ENCODE results near the gene FAM81B.

GRCh38 chr5:95426227-95426626 lies 35.1 kb downstream of the FAM81B start:
- TF ChIP-seq CTCF (IDR thresholded peaks at IDR 0.05) (no peak), POLR2A (IDR thresholded peaks at IDR 0.05) (no peak)

All from heart left ventricle (tissue), 13 donors.